NT2/D1 (cell line): ENCODE data around the gene MRGPRX4.
"Not testable (repeated sequence)": the region's sequence is repeated elsewhere in the genome, so short reads cannot be mapped to it uniquely, and the experiment has no call there.

Source experiments
- DNase-seq: peaks from one replicate; pipeline ENCODE4 v3.0.0-alpha.2; 2011; ENCODE audit warnings: low read depth, low spot score
- H3K27me3 ChIP-seq: 2 replicates; pipeline ENCODE4 v1.6.0; 2011; ENCODE audit warnings: mild to moderate bottlenecking; ENCODE audit not compliant: insufficient read length, insufficient read depth
- H3K36me3 ChIP-seq: 2 replicates; pipeline ENCODE4 v1.6.1; 2011; ENCODE audit warnings: mild to moderate bottlenecking, low read length, mixed read lengths; ENCODE audit not compliant: insufficient read depth, insufficient read length
- H3K4me1 ChIP-seq: 2 replicates; pipeline ENCODE4 v1.5.1; 2011; ENCODE audit not compliant: insufficient read depth, insufficient read length
- H3K4me3 ChIP-seq: 2 replicates; pipeline ENCODE4 v1.5.1; 2011; ENCODE audit warnings: low read depth; ENCODE audit not compliant: insufficient read length
- H3K9ac ChIP-seq: 2 replicates; pipeline ENCODE4 v1.6.0; 2011; ENCODE audit warnings: low read depth; ENCODE audit not compliant: insufficient read length
- H3K9me3 ChIP-seq: 2 replicates; pipeline ENCODE4 v1.5.1; 2011; ENCODE audit warnings: mild to moderate bottlenecking, low read length; ENCODE audit not compliant: insufficient read depth
- SUZ12 ChIP-seq: IDR thresholded peaks from 2 replicates; pipeline ENCODE4 v1.6.1; 2011; ENCODE audit not compliant: insufficient read length, insufficient read depth; ENCODE audit errors: extremely low read depth
- YY1 ChIP-seq: IDR thresholded peaks from 2 replicates; pipeline ENCODE4 v1.6.1; 2011; ENCODE audit not compliant: insufficient read length, insufficient read depth
- ZNF274 ChIP-seq: IDR thresholded peaks from 2 replicates; pipeline ENCODE4 v1.6.1; 2011; ENCODE audit warnings: mild to moderate bottlenecking, low read depth, low read length

The MRGPRX4 gene

DNA sequence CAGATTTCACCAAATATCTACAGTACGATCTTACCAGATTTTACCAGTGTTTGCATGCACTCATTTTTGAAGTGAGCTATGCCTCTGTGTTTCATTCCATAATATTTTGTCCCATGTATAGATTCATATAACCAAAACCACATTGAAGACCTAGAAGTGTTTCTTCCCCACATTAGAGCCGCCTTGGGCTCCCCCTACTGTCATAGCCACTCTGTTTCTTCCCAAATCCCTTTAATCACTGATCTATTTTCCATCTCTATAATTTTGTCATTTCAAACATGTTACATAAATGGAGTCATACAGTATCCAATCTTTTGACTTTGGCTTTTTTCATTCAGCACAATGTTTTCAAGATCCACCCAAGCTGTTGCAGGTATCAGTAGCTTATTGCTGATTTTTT lies 27.6 kb upstream of the MRGPRX4 start:
- Histone ChIP-seq H3K9ac (no peak overlapping the region), H3K9me3 (no peaks in the 10 kb centered on the region; the same call in 1 of the 2 replicates), H3K36me3 (no peaks in the 10 kb centered on the region), H3K4me3 (no peak overlapping the region), H3K4me1 (no peaks in the 10 kb centered on the region), H3K27me3 (no peaks in the 10 kb centered on the region)
- TF ChIP-seq SUZ12 (no peak), ZNF274 (no peak), YY1 (no peak)
- DNase-seq = no peak

DNA sequence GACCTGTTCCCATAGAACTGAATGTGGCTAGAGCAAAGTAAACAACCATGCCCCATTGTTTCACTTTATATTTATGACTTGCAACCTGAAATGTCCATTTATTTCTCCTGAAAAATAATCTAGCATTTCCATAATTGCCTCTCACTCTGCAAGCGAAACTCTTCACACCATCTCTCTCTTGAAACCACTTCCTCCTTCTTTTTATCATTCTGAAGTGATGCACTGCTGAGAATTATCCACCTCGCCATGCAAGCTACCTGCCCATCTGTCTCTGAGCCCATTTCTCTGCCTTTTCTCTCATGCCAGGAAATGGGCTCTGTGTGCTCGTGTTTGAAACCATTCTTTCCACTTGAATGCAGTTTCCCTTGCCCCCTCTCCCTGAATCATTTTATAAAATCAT lies 26.8 kb upstream of the MRGPRX4 start:
- Histone ChIP-seq H3K36me3 (no peaks in the 10 kb centered on the region), H3K4me3 (no peak overlapping the region), H3K27me3 (no peaks in the 10 kb centered on the region), H3K4me1 (no peaks in the 10 kb centered on the region), H3K9me3 (no peaks in the 10 kb centered on the region; the same call in 1 of the 2 replicates), H3K9ac (no peak overlapping the region)
- no peak for TF ChIP-seq ZNF274
- TF ChIP-seq SUZ12 = no peak
- TF ChIP-seq YY1 = no peak
- no peak for DNase-seq

DNA sequence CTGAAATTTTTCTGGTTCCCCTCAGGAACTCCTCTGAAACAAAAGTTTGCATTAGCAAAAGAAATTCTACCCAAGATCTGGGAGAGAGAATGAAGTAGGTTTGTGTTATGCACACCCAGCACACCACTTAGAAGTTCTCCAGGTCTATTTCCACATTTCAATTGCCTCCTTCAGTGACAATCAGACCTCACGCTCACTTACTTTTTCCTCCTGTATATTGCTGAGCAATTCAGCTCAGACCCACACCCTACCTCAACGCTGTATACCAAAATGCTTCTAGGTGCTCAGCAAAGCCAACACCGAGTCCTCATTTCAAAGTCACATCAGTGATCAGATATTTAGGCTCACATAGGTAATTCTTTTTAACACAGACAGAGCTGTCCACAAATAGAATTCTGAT lies 21.1 kb upstream of the MRGPRX4 start:
- H3K36me3 ChIP-seq = no peaks in the 10 kb centered on the region
- no peaks in the 10 kb centered on the region for H3K27me3 ChIP-seq
- H3K9me3 ChIP-seq = no peaks in the 10 kb centered on the region; the same call in 1 of the 2 replicates
- DNase-seq = peak; percentile 15
- H3K4me1 ChIP-seq = no peaks in the 10 kb centered on the region
- H3K9ac ChIP-seq = no peak overlapping the region
- TF ChIP-seq ZNF274 (no peak), SUZ12 (no peak), YY1 (no peak)
- no peak overlapping the region for H3K4me3 ChIP-seq

DNA sequence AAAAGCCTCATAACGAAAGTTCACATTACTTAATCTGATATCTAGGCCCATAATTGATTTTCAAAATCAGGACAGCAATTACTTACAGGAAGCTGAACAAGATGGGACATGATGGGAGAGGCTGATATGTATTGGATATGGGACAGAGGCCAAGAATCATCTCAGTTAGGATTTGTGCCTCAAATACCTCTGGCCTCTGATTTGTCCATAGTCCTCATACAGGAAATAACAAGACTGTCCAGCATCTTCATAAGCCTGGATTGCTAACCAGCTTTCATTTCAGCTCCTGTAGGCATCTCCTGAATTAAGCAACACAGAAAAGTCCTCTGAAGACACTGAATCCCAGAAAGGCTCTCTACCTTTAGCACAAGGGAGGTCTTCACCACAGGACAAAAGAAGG lies 4.3 kb upstream of the MRGPRX4 start:
- no peaks in the 10 kb centered on the region for H3K27me3 ChIP-seq
- no peak for DNase-seq
- H3K36me3 ChIP-seq = no peaks in the 10 kb centered on the region
- no peaks in the 10 kb centered on the region for H3K4me1 ChIP-seq
- TF ChIP-seq SUZ12 (no peak), ZNF274 (no peak), YY1 (no peak)
- no peak overlapping the region for H3K4me3 ChIP-seq
- H3K9ac ChIP-seq = no peak overlapping the region
- H3K9me3 ChIP-seq = no peaks in the 10 kb centered on the region

DNA sequence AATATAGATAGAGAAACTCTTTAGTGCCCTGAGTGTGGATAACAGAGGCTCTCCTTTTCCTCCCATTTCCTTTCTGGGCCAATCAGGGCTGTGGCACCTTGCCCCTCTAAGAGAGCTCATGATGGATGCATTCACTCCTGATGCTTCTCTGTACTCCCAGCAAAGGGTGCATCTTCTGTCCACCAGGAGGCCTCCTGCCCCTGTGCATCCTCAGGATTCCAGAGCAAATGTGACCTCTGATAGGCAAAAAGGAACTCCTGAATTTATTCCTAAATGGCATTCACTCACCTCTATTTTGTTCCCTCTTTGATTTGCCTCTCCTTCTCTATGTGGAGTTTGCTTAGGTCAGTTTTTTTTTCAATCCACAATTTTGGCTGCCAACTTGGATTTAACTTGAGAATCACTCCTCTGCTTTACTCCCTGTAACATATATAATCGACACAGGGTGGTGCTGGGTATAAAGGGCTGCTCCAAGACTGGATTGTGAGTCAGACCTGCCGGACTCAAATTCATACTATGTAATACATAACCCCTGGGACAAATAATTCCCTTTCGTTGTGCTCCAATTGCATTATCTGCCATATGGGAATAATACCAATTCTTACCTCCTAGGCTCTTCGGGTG lies 1.1 kb upstream of the MRGPRX4 start:
- TF ChIP-seq YY1 = no peak
- TF ChIP-seq SUZ12 = no peak
- TF ChIP-seq ZNF274 = no peak
- Histone ChIP-seq H3K4me3 (no peak overlapping the region), H3K27me3 (no peaks in the 10 kb centered on the region), H3K36me3 (no peaks in the 10 kb centered on the region), H3K9me3 (no peaks in the 10 kb centered on the region), H3K4me1 (no peaks in the 10 kb centered on the region), H3K9ac (no peak overlapping the region)
- DNase-seq = peak; percentile 8

DNA sequence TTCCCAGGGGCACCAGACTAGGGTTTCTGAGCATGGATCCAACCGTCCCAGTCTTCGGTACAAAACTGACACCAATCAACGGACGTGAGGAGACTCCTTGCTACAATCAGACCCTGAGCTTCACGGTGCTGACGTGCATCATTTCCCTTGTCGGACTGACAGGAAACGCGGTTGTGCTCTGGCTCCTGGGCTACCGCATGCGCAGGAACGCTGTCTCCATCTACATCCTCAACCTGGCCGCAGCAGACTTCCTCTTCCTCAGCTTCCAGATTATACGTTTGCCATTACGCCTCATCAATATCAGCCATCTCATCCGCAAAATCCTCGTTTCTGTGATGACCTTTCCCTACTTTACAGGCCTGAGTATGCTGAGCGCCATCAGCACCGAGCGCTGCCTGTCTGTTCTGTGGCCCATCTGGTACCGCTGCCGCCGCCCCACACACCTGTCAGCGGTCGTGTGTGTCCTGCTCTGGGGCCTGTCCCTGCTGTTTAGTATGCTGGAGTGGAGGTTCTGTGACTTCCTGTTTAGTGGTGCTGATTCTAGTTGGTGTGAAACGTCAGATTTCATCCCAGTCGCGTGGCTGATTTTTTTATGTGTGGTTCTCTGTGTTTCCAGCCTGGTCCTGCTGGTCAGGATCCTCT lies 709 bp downstream of the MRGPRX4 start:
- H3K27me3 ChIP-seq = no peaks in the 10 kb centered on the region

DNA sequence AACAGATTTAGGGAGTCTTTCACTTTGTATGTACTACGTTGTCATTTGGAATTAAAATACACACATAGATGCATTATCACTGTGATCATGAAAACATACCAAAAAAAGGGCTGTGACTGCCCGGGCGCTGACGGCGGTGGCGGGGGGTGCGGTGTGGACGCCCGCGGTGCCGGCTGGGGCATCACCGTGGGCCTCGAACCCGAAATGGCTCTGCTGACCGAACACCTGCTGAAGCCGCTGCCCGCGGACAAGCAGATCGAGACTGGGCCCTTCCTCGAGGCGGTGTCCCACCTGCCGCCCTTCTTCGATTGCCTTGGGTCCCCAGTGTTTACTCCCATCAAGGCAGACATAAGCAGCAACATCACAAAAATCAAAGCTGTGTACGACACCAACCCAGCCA lies 16.2 kb downstream of the MRGPRX4 start:
- Histone ChIP-seq H3K27me3 (no peaks in the 10 kb centered on the region), H3K4me3 (no peak overlapping the region), H3K9me3 (no peaks in the 10 kb centered on the region), H3K36me3 (no peaks in the 10 kb centered on the region), H3K9ac (no peak overlapping the region), H3K4me1 (no peaks in the 10 kb centered on the region)
- TF ChIP-seq SUZ12 (no peak), ZNF274 (no peak), YY1 (no peak)
- no peak for DNase-seq

More for the DNA sequence above, 709 bp downstream of the MRGPRX4 start:
- H3K9me3 ChIP-seq = no peaks in the 10 kb centered on the region
- no peak overlapping the region for H3K4me3 ChIP-seq
- H3K9ac ChIP-seq = no peak overlapping the region
- H3K36me3 ChIP-seq = no peaks in the 10 kb centered on the region
- H3K4me1 ChIP-seq = no peaks in the 10 kb centered on the region
- TF ChIP-seq ZNF274 (no peak), SUZ12 (no peak), YY1 (no peak)
- DNase-seq = no peak

DNA sequence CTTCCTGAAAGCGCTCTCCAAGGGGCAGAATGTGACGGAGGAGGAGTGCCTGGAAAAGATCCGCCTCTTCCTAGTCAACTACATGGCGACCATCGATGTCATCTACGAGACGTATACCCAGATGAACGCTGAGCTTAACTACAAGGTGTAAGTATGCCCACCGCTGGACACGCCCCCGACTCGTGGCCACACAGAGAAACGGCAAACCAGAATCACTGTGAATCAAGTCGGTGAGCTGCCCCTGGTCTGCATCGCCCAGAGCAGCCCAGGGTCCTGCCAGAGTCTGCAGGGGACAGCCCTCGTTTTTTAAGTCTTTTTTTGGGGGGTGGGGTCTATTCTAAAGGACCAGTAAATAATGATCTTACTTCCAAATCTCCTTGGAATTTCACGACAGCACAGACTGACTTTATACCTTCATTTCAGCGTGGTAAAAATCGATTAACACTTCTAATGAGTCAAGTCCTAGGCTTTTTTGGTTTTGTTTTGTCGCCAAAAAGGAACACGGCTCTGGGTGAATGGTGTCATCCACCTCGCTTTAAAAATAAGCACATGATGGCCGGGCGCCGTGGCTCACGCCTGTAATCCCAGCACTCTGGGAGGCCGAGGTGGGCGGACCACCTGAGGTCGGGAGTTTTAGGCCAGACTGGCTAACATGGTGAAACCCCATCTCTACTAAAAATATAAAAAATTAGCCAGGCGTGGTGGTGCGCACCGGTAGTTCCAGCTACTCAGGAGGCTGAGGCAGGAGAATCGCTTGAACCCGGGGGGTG lies 17.0 kb downstream of the MRGPRX4 start:
- H3K27me3 ChIP-seq, H3K9me3 ChIP-seq, H3K4me3 ChIP-seq, H3K4me1 ChIP-seq, H3K9ac ChIP-seq, H3K36me3 ChIP-seq, DNase-seq: not testable (repeated sequence)
